Measurements from ENCODE around the gene FMO2.

Gene FMO2

GRCh38 chr1:171177261-171177660 is 7.8 kb upstream of the FMO2 start:
- Histone ChIP-seq H4K20me1 (ENCODE audit: low read depth, low read length) (no peaks in the 10 kb centered on the region), H3K9me3 (ENCODE audit: insufficient read depth, low read length) (no peaks in the 10 kb centered on the region), H3F3A (ENCODE audit: insufficient read depth) (no peaks in the 10 kb centered on the region), H3K9ac (ENCODE audit: low read length) (no peak overlapping the region), H3K27me3 (ENCODE audit: low read length) (no peaks in the 10 kb centered on the region), H3K79me2 (ENCODE audit: insufficient read depth, low read length) (no peaks in the 10 kb centered on the region), H2AFZ (ENCODE audit: low read depth, low read length, severe bottlenecking) (no peak overlapping the region), H3K4me3 (ENCODE audit: insufficient read depth, low read length, poor library complexity, severe bottlenecking) (no peak overlapping the region), H3K9me2 (replicated peaks; ENCODE audit: insufficient read depth, low read length) (no peaks in the 10 kb centered on the region), H3K4me2 (ENCODE audit: low read depth, low read length, poor library complexity, severe bottlenecking) (no peak overlapping the region), H3K27ac (ENCODE audit: low read depth, low read length) (no peak overlapping the region), H3K36me3 (ENCODE audit: low read length) (no peaks in the 10 kb centered on the region)
- TF ChIP-seq EZH2phosphoT487 (conservative IDR thresholded peaks at IDR 0.05; ENCODE audit: low read length): no peak
- TF ChIP-seq CTCF (IDR thresholded peaks at IDR 0.05; ENCODE audit: insufficient read depth, low read length, poor library complexity, severe bottlenecking): no peak

GRCh38 chr1:171179318-171180227 is 5.5 kb upstream of the FMO2 start:
- Histone ChIP-seq H3K9me2 (replicated peaks; ENCODE audit: insufficient read depth, low read length) (no peaks in the 10 kb centered on the region), H3F3A (ENCODE audit: insufficient read depth) (no peaks in the 10 kb centered on the region), H3K79me2 (ENCODE audit: insufficient read depth, low read length) (no peaks in the 10 kb centered on the region), H3K9me3 (ENCODE audit: insufficient read depth, low read length) (no peaks in the 10 kb centered on the region), H3K27ac (ENCODE audit: low read depth, low read length) (no peak overlapping the region), H3K9ac (ENCODE audit: low read length) (no peak overlapping the region), H4K20me1 (ENCODE audit: low read depth, low read length) (no peaks in the 10 kb centered on the region), H3K4me2 (ENCODE audit: low read depth, low read length, poor library complexity, severe bottlenecking) (no peak overlapping the region), H2AFZ (ENCODE audit: low read depth, low read length, severe bottlenecking) (no peak overlapping the region), H3K36me3 (ENCODE audit: low read length) (no peaks in the 10 kb centered on the region), H3K27me3 (ENCODE audit: low read length) (no peaks in the 10 kb centered on the region), H3K4me3 (ENCODE audit: insufficient read depth, low read length, poor library complexity, severe bottlenecking) (no peak overlapping the region)
- no peak for TF ChIP-seq CTCF (IDR thresholded peaks at IDR 0.05; ENCODE audit: insufficient read depth, low read length, poor library complexity, severe bottlenecking)
- no peak for TF ChIP-seq EZH2phosphoT487 (conservative IDR thresholded peaks at IDR 0.05; ENCODE audit: low read length)

- no peaks in the 10 kb centered on the region for H3K9me3 ChIP-seq (ENCODE audit: insufficient read depth, low read length)
- no peak overlapping the region for H3K4me3 ChIP-seq (ENCODE audit: insufficient read depth, low read length, poor library complexity, severe bottlenecking)
- H3K27ac ChIP-seq (ENCODE audit: low read depth, low read length): no peak overlapping the region
- no peaks in the 10 kb centered on the region for H3K27me3 ChIP-seq (ENCODE audit: low read length)
- no peak overlapping the region for H3K4me2 ChIP-seq (ENCODE audit: low read depth, low read length, poor library complexity, severe bottlenecking)
- no peaks in the 10 kb centered on the region for H3K9me2 ChIP-seq (replicated peaks; ENCODE audit: insufficient read depth, low read length)
- H2AFZ ChIP-seq (ENCODE audit: low read depth, low read length, severe bottlenecking): no peak overlapping the region
- TF ChIP-seq CTCF (IDR thresholded peaks at IDR 0.05; ENCODE audit: insufficient read depth, low read length, poor library complexity, severe bottlenecking) (no peak), EZH2phosphoT487 (conservative IDR thresholded peaks at IDR 0.05; ENCODE audit: low read length) (no peak)
- no peaks in the 10 kb centered on the region for H3K79me2 ChIP-seq (ENCODE audit: insufficient read depth, low read length)
- no peaks in the 10 kb centered on the region for H3K36me3 ChIP-seq (ENCODE audit: low read length)
- no peak overlapping the region for H3K9ac ChIP-seq (ENCODE audit: low read length)
- H3F3A ChIP-seq (ENCODE audit: insufficient read depth): no peaks in the 10 kb centered on the region
- no peaks in the 10 kb centered on the region for H4K20me1 ChIP-seq (ENCODE audit: low read depth, low read length)
Observed at GRCh38 chr1:171180670-171181069, 4.4 kb upstream of the FMO2 start.

Data from SU-DHL-6 (cell line).